ENCODE results near the gene SLC7A5.

GRCh38 chr16:87845807-87846619 is 23.3 kb downstream of the SLC7A5 start:
- TF ChIP-seq POLR2AphosphoS5 (IDR thresholded peaks at IDR 0.05; ENCODE audit: low read depth) (no peak), CTCF (IDR thresholded peaks at IDR 0.05; ENCODE audit: insufficient read depth, low read length) (no peak), REST (IDR thresholded peaks at IDR 0.05; ENCODE audit: insufficient replicate concordance, low read depth) (no peak), GABPA (IDR thresholded peaks at IDR 0.05; ENCODE audit: low read depth) (no peak), SPI1 (IDR thresholded peaks at IDR 0.05; ENCODE audit: borderline replicate concordance, low read depth) (no peak)

Data from HL-60 (cell line).